K562 (cell line): ENCODE results near the gene RGS6.

Source experiments
- CTCF ChIP-seq, 3 experiments: IDR thresholded peaks in 2 of 3; conservative IDR thresholded peaks in 1 of 3; 2 replicates each; pipeline ENCODE4 v1.5.1; 2011 to 2012; ENCODE audit warnings: low read length in 3 of 3, mild to moderate bottlenecking in 3 of 3, control low read depth in 2 of 3, improper control_type of control experiment in 1 of 3, inconsistent platforms in 1 of 3, low read depth in 1 of 3, mixed read lengths in 1 of 3, moderate library complexity in 1 of 3; ENCODE audit not compliant: insufficient read depth in 2 of 3
- WHSC1 ChIP-seq: IDR thresholded peaks from one replicate; pipeline ENCODE4 v1.6.1; 2012; ENCODE audit warnings: low read length, control low read depth, inconsistent platforms

DNA sequence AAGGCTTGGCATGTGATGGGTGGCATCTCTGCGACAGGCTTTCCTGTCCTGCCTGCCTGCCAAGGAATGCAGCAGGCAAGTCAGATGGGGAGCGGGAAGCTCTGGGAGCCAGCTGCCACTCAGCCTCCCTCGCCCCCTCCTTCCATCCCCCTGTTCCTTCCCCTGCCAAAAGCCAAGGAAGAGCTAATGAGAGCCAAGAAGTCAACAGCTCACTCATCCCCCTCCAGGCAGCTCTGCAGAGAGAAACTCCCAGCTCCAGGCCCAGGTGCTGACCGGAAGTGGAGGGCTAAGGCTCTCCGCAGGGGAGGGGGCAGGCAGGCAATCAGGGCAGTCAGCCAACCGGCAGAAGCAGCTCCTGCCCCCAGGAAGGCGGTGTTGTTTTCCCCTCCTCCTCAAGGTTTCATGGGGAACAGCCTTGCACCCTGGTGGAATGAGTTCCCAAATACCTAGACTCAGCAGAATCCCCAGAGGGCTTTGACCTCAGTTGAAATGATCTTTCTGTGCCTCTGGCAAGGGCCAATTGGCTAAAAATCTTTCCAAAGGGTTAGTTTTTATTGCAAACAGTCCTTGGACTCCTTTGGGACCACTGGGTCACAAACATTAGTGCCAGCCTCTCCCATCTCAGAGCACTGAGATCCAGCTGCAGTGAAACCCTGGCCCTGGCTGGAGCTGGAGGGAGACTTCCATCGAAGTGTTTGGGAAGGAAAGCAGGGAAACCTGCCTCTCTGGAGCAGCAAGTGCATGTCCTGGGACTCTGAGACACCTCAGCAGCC, 612.6 kb downstream of the RGS6 start:
- TF ChIP-seq WHSC1 (no peak), CTCF (IDR thresholded peaks at IDR 0.05 in 2 of 3, conservative IDR thresholded peaks at IDR 0.05 in 1 of 3; ENCODE audit: insufficient read depth in 2 of 3, low read depth in 1 of 3, low read length in 3 of 3) (no peak)
